Measurements from ENCODE around the gene NFE2. TPM values are rescaled to one million over a fixed set of nuclear protein-coding genes. Genes with fewer than 3 reads are reported as not detected.

Gene NFE2
- total RNA-seq, 2 experiments from 2014 or later: not detected

DNA sequence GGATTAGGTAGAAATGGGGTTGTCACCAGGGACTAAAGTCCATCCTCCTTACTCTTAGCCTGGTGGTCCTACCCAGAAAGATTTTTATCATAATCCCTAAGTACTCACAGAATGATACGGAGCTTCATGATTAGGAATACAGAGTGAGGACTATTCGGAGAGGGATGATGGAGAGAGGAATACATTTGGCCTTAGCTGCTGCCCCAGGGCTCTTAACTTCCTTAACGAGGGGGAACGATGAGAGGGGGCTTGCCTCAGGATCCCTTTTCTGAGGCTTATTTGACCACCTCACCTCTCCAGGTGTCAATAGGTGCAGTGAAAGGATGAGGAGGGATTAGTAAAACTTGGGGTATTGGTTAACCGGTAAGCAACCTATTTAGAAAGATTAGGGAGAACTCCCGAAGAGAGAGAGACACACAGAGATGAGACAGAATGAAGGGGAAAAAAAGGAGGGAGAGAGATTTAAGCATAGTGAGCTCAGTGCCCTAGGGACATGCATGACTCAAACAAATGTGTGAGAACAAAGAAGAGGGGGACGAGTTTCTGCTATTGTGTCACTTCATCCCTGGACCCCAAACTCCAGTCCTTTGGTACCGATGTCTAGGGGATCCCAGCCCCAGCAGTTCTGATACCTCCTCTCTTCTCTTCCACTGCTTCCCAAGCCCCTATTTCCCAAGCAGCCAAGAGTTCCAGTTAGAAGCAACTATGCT is 1.1 kb downstream of the NFE2 start:
- DNase-seq (ENCODE audit: low spot score): no peak
- Histone ChIP-seq H3K36me3 (ENCODE audit: insufficient read depth, low read length) (no peaks in the 10 kb centered on the region), H3K4me3 (ENCODE audit: low read depth, low read length, poor library complexity, severe bottlenecking) (no peak overlapping the region), H3K9me3 (ENCODE audit: low read length) (no peaks in the 10 kb centered on the region), H3K9me2 (ENCODE audit: insufficient read depth, low read length) (no peaks in the 10 kb centered on the region), H4K20me1 (ENCODE audit: insufficient read depth, low read length) (no peaks in the 10 kb centered on the region), H3K27ac (ENCODE audit: low read depth, low read length, poor library complexity, severe bottlenecking) (no peak overlapping the region), H3K79me2 (ENCODE audit: insufficient read depth, low read depth, low read length) (no peaks in the 10 kb centered on the region), H3K4me1 (ENCODE audit: insufficient read depth, low read length, poor library complexity, severe bottlenecking) (peaks cover 11% of the 10 kb centered on the region), H3K4me2 (ENCODE audit: low read length) (no peak overlapping the region), H2AFZ (ENCODE audit: low read length) (no peak overlapping the region)
- ChIA-PET CTCF (ENCODE audit: unreplicated experiment) (interaction anchor here (0.6 to 1.0 kb wide), 2 partner anchors 25 to 35 kb away, joined by 3 to 4 read pairs; partner anchors contain the start of gene COPZ1), POLR2A (interaction anchor here (0.9 to 1.3 kb wide), 2 partner anchors 16 to 19 kb away, joined by 3 read pairs; partner anchors contain the start of gene HNRNPA1)
- intact Hi-C loops (cut with micrococcal nuclease; ENCODE audit: unreplicated experiment): no loop called here
- no TSS peak for BruUV-seq (replicated peaks)
- TF ChIP-seq, protein P1, sequence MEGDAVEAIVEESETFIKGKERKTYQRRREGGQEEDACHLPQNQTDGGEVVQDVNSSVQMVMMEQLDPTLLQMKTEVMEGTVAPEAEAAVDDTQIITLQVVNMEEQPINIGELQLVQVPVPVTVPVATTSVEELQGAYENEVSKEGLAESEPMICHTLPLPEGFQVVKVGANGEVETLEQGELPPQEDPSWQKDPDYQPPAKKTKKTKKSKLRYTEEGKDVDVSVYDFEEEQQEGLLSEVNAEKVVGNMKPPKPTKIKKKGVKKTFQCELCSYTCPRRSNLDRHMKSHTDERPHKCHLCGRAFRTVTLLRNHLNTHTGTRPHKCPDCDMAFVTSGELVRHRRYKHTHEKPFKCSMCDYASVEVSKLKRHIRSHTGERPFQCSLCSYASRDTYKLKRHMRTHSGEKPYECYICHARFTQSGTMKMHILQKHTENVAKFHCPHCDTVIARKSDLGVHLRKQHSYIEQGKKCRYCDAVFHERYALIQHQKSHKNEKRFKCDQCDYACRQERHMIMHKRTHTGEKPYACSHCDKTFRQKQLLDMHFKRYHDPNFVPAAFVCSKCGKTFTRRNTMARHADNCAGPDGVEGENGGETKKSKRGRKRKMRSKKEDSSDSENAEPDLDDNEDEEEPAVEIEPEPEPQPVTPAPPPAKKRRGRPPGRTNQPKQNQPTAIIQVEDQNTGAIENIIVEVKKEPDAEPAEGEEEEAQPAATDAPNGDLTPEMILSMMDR (conservative IDR thresholded peaks at IDR 0.05; ENCODE audit: low read length): no peak
- no peak for TF ChIP-seq EZH2phosphoT487 (IDR thresholded peaks at IDR 0.05; ENCODE audit: borderline replicate concordance, low read depth, low read length)

DNA sequence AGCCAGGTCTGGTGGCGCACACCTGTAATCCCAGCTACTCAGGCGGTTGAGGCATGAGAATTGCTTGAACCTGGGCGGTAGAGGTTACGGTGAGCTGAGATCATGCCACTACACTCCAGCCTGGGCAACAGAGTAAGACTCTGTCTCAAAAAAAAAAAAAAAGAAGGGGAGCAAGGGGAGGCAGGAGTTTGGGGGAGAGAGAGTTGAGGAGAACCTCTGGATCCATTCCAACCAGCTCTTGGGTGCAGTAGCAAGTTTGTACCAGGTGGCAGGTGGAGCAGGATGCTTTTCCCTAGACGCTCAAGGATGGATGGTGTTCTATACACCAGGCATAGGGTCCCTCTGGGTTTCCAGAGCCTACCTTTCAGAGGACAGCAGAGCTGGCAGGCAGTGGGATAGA is 1.9 kb downstream of the NFE2 start:
- peaks cover 6% of the 10 kb centered on the region for H3K4me1 ChIP-seq (ENCODE audit: insufficient read depth, low read length, poor library complexity, severe bottlenecking)
- ChIA-PET CTCF (ENCODE audit: unreplicated experiment) (interaction anchor here (1.0 kb wide), 1 partner anchor 26 kb away, joined by 4 read pairs; the partner anchor contains the start of gene COPZ1), POLR2A (interaction anchor here (0.7 to 1.3 kb wide), 3 partner anchors 15 to 72 kb away, joined by 3 to 4 read pairs (median 3); partner anchors contain the start of gene HNRNPA1)
- no peak overlapping the region for H3K27ac ChIP-seq (ENCODE audit: low read depth, low read length, poor library complexity, severe bottlenecking)
- no peak overlapping the region for H2AFZ ChIP-seq (ENCODE audit: low read length)
- intact Hi-C loops (cut with micrococcal nuclease; ENCODE audit: unreplicated experiment): no loop called here
- H3K36me3 ChIP-seq (ENCODE audit: insufficient read depth, low read length): no peaks in the 10 kb centered on the region
- H3K9me2 ChIP-seq (ENCODE audit: insufficient read depth, low read length): no peaks in the 10 kb centered on the region
- no peak for TF ChIP-seq EZH2phosphoT487 (IDR thresholded peaks at IDR 0.05; ENCODE audit: borderline replicate concordance, low read depth, low read length)
- TF ChIP-seq, protein P1 (conservative IDR thresholded peaks at IDR 0.05; ENCODE audit: low read length): no peak
- no peaks in the 10 kb centered on the region for H4K20me1 ChIP-seq (ENCODE audit: insufficient read depth, low read length)
- no peaks in the 10 kb centered on the region for H3K9me3 ChIP-seq (ENCODE audit: low read length)
- no peak overlapping the region for H3K4me2 ChIP-seq (ENCODE audit: low read length)
- DNase-seq (ENCODE audit: low spot score): no peak
- H3K79me2 ChIP-seq (ENCODE audit: insufficient read depth, low read depth, low read length): no peaks in the 10 kb centered on the region
- BruUV-seq (replicated peaks): no TSS peak
- no peak overlapping the region for H3K4me3 ChIP-seq (ENCODE audit: low read depth, low read length, poor library complexity, severe bottlenecking)
